ENCODE data around the gene COMMD7.
"Not testable (repeated sequence)": the region's sequence is repeated elsewhere in the genome, so short reads cannot be mapped to it uniquely, and the experiment has no call there.

COMMD7 gene

GRCh38 chr20:32728435-32728834 is 14.8 kb downstream of the COMMD7 start:
- ATAC-seq, DNase-seq: not testable (repeated sequence)

- DNase-seq: no peak
- no peak for ATAC-seq
Observed at GRCh38 chr20:32727683-32728082, 15.6 kb downstream of the COMMD7 start.

- ATAC-seq (no peak), DNase-seq (no peak)
Observed at GRCh38 chr20:32718749-32719348, 24.4 kb downstream of the COMMD7 start.

- ATAC-seq (no peak), DNase-seq (no peak)
Observed at GRCh38 chr20:32711346-32711745, 31.9 kb downstream of the COMMD7 start.

- ATAC-seq: no peak
- DNase-seq: no peak
Observed at GRCh38 chr20:32709632-32710121, 33.6 kb downstream of the COMMD7 start.

GRCh38 chr20:32709029-32709631 is 34.1 kb downstream of the COMMD7 start:
- not testable (repeated sequence) for ATAC-seq, DNase-seq

- peak; percentile 65 for ATAC-seq
- no peak for DNase-seq
Observed at GRCh38 chr20:32707691-32708581, 35.3 kb downstream of the COMMD7 start.

- ATAC-seq: no peak
- DNase-seq: no peak
Observed at GRCh38 chr20:32706486-32706885, 36.8 kb downstream of the COMMD7 start.

- no peak for DNase-seq
- no peak for ATAC-seq
Observed at GRCh38 chr20:32702706-32703425, 40.4 kb downstream of the COMMD7 start.

GRCh38 chr20:32697608-32698007 is 45.7 kb downstream of the COMMD7 start:
- ATAC-seq: no peak

GRCh38 chr20:32695089-32695488 is 48.2 kb downstream of the COMMD7 start:
- DNase-seq (no peak), ATAC-seq (no peak)

More at GRCh38 chr20:32697608-32698007, 45.7 kb downstream of the COMMD7 start:
- DNase-seq: no peak

GRCh38 chr20:32688966-32689365 is 54.3 kb downstream of the COMMD7 start:
- ATAC-seq, DNase-seq: not testable (repeated sequence)

- ATAC-seq (no peak), DNase-seq (no peak)
Observed at GRCh38 chr20:32687180-32687532, 56.1 kb downstream of the COMMD7 start.

- DNase-seq (no peak), ATAC-seq (no peak)
Observed at GRCh38 chr20:32686530-32687179, 56.6 kb downstream of the COMMD7 start.

- DNase-seq (no peak), ATAC-seq (no peak)
Observed at GRCh38 chr20:32685541-32686529, 57.4 kb downstream of the COMMD7 start.

GRCh38 chr20:32682508-32682987 is 60.7 kb downstream of the COMMD7 start:
- ATAC-seq: no peak
- DNase-seq: no peak

GRCh38 chr20:32681175-32682084 is 61.8 kb downstream of the COMMD7 start:
- peak; percentile 23 for DNase-seq
- peak; percentile 35 for ATAC-seq

GRCh38 chr20:32680544-32681174 is 62.6 kb downstream of the COMMD7 start:
- no peak for DNase-seq
- no peak for ATAC-seq

GRCh38 chr20:32678948-32679347 is 64.3 kb downstream of the COMMD7 start:
- ATAC-seq (no peak), DNase-seq (no peak)
